Astrocyte (in vitro differentiated cells and primary cell): Measurements from ENCODE around the gene TMEM41B. TPM values are rescaled to one million over a fixed set of nuclear protein-coding genes. Genes with fewer than 3 reads are reported as not detected.
A peak's percentile ranks its signal among the peaks of the same experiment; 100 is the strongest.

Experiments used
- DNase-seq: peaks from one replicate; pipeline ENCODE4 v3.0.0-alpha.2; 2010; ENCODE audit warnings: low read depth
- FAIRE-seq: peaks from 2 replicates; lab custom pipeline; 2011; peaks lifted over from hg19 to GRCh38; lab: Jason Lieb, UNC
- H2AFZ ChIP-seq: 2 replicates; pipeline ENCODE4 v1.6.0; 2012; ENCODE audit warnings: low read depth, low read length, inconsistent platforms
- H3K27ac ChIP-seq: 2 replicates; pipeline ENCODE4 v1.5.1; 2011; ENCODE audit warnings: low read depth, low read length, inconsistent platforms
- H3K27me3 ChIP-seq: 2 replicates; pipeline ENCODE4 v1.6.0; 2011; ENCODE audit warnings: low read length, inconsistent platforms; ENCODE audit not compliant: insufficient read depth
- H3K36me3 ChIP-seq: 2 replicates; pipeline ENCODE4 v1.5.1; 2011; ENCODE audit warnings: low read length, inconsistent platforms; ENCODE audit not compliant: insufficient read depth
- H3K4me1 ChIP-seq: 2 replicates; pipeline ENCODE4 v1.5.1; 2011; ENCODE audit warnings: low read length, inconsistent platforms; ENCODE audit not compliant: insufficient read depth
- H3K4me2 ChIP-seq: 2 replicates; pipeline ENCODE4 v1.6.0; 2012; ENCODE audit warnings: low read length, inconsistent platforms
- H3K4me3 ChIP-seq: 2 replicates; pipeline ENCODE4 v1.5.1; 2011; ENCODE audit warnings: low read depth, mild to moderate bottlenecking, low read length, inconsistent platforms; ENCODE audit not compliant: insufficient read depth
- H3K79me2 ChIP-seq: 2 replicates; pipeline ENCODE4 v1.6.0; 2012; ENCODE audit warnings: mild to moderate bottlenecking, low read length, inconsistent platforms; ENCODE audit not compliant: insufficient read depth
- H3K9ac ChIP-seq: 2 replicates; pipeline ENCODE4 v1.6.0; 2012; ENCODE audit warnings: mild to moderate bottlenecking, low read length, inconsistent platforms
- H3K9me3 ChIP-seq: 2 replicates; pipeline ENCODE4 v1.5.1; 2012; ENCODE audit warnings: low read depth, mild to moderate bottlenecking, low read length, inconsistent platforms; ENCODE audit not compliant: insufficient read depth
- H4K20me1 ChIP-seq: 2 replicates; pipeline ENCODE4 v1.6.0; 2012; ENCODE audit warnings: low read length, inconsistent platforms; ENCODE audit not compliant: insufficient read depth
- H3K27ac Mint-ChIP-seq: one replicate; pipeline ENCODE4 v1.8.0; 2021; ENCODE audit warnings: mild to moderate bottlenecking, mixed read lengths; ENCODE audit not compliant: unreplicated experiment
- H3K27me3 Mint-ChIP-seq: one replicate; pipeline ENCODE4 v1.8.0; 2021; ENCODE audit warnings: low read depth, mixed read lengths; ENCODE audit not compliant: unreplicated experiment
- H3K36me3 Mint-ChIP-seq: one replicate; pipeline ENCODE4 v1.8.0; 2021; ENCODE audit warnings: low read depth, mixed read lengths; ENCODE audit not compliant: unreplicated experiment
- H3K4me1 Mint-ChIP-seq: one replicate; pipeline ENCODE4 v1.8.0; 2021; ENCODE audit warnings: low read depth, mixed read lengths; ENCODE audit not compliant: unreplicated experiment
- H3K4me3 Mint-ChIP-seq: one replicate; pipeline ENCODE4 v1.8.0; 2021; ENCODE audit warnings: mild to moderate bottlenecking, moderate library complexity, mixed read lengths; ENCODE audit not compliant: unreplicated experiment
- H3K9me3 Mint-ChIP-seq: one replicate; pipeline ENCODE4 v1.8.0; 2021; ENCODE audit warnings: mild to moderate bottlenecking, mixed read lengths; ENCODE audit not compliant: unreplicated experiment
- EZH2 ChIP-seq: IDR thresholded peaks from 2 replicates; pipeline ENCODE4 v1.6.1; 2012; ENCODE audit warnings: mild to moderate bottlenecking, low read length, inconsistent platforms; ENCODE audit not compliant: insufficient read depth
- total RNA-seq: library from RNA; stranded (reverse); gene quantifications from 2 replicates; pipeline ENCODE4 v1.2.1, GENCODE V29; 2021
- TF ChIP-seq, protein P1 (sequence below): IDR thresholded peaks from 2 replicates; pipeline ENCODE4 v1.5.1; 2011; ENCODE audit warnings: low read depth, mild to moderate bottlenecking, inconsistent platforms, low read length, moderate library complexity; ENCODE audit not compliant: insufficient read depth

TMEM41B gene
- total RNA-seq, 1 donor from 2014 or later = 43.8 TPM

DNA sequence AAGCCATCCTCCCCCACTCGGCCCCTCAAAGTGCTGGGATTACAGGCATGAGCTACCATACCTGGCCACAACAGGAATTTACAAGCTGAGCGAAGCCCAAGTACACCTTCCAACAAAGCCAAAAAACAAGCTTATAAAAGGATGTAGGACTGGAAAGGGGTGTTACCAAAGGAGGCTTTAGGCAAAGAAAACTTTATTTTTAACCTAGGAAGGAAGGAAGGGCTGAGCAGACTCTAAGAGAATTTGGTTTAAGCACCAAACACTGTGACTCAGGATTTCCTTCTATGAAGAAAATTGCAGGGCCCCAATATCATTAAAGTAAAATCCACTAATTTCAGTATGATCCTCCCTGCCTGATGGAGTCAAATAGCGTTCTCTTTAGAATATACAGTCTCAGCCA, 61.3 kb downstream of the TMEM41B start:
- Histone ChIP-seq H3K36me3 (no peaks in the 10 kb centered on the region), H3K4me3 (no peak overlapping the region), H3K27ac (no peak overlapping the region), H3K9me3 (no peaks in the 10 kb centered on the region), H3K4me1 (peaks cover 12% of the 10 kb centered on the region), H3K27me3 (no peaks in the 10 kb centered on the region), H2AFZ (no peak overlapping the region), H3K9ac (no peak overlapping the region), H4K20me1 (peaks cover 84% of the 10 kb centered on the region), H3K4me2 (no peak overlapping the region), H3K79me2 (peaks cover 97% of the 10 kb centered on the region)
- DNase-seq (no peak), FAIRE-seq (no peak)
- no peaks in the 10 kb centered on the region for H3K9me3 Mint-ChIP-seq
- no peak overlapping the region for H3K4me3 Mint-ChIP-seq
- H3K36me3 Mint-ChIP-seq = peaks cover 2% of the 10 kb centered on the region
- no peak for TF ChIP-seq EZH2
- TF ChIP-seq, protein P1, sequence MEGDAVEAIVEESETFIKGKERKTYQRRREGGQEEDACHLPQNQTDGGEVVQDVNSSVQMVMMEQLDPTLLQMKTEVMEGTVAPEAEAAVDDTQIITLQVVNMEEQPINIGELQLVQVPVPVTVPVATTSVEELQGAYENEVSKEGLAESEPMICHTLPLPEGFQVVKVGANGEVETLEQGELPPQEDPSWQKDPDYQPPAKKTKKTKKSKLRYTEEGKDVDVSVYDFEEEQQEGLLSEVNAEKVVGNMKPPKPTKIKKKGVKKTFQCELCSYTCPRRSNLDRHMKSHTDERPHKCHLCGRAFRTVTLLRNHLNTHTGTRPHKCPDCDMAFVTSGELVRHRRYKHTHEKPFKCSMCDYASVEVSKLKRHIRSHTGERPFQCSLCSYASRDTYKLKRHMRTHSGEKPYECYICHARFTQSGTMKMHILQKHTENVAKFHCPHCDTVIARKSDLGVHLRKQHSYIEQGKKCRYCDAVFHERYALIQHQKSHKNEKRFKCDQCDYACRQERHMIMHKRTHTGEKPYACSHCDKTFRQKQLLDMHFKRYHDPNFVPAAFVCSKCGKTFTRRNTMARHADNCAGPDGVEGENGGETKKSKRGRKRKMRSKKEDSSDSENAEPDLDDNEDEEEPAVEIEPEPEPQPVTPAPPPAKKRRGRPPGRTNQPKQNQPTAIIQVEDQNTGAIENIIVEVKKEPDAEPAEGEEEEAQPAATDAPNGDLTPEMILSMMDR = no peak
- peaks cover 11% of the 10 kb centered on the region for H3K4me1 Mint-ChIP-seq
- no peak overlapping the region for H3K27ac Mint-ChIP-seq
- H3K27me3 Mint-ChIP-seq = no peaks in the 10 kb centered on the region

DNA sequence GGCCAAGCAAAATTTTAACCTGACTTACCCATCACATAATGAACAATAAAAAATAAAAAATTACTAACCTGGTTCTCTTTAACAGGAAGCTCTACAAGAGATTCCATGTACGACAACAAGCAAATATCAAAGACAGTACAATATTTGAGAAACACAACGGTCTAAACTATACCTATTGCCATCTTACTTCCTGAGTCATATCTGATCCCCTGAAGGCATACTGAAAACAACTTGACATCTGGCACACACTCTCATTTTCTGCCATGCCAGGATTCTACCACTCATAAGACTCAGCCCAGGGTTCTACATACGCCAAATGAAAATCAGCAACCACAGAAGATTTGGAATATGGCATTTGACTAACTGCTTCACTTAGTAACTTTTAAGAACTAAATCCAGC, 63.1 kb downstream of the TMEM41B start:
- no peak for DNase-seq
- no peak overlapping the region for H3K27ac ChIP-seq
- H3K9ac ChIP-seq = no peak overlapping the region
- no peaks in the 10 kb centered on the region for H3K36me3 ChIP-seq
- no peak for FAIRE-seq
- H3K4me3 ChIP-seq = no peak overlapping the region
- Mint-ChIP-seq H3K9me3 (no peaks in the 10 kb centered on the region), H3K27ac (no peak overlapping the region), H3K27me3 (no peaks in the 10 kb centered on the region), H3K4me3 (no peak overlapping the region), H3K4me1 (peaks cover 11% of the 10 kb centered on the region), H3K36me3 (peaks cover 2% of the 10 kb centered on the region)
- no peak overlapping the region for H3K4me2 ChIP-seq
- no peaks in the 10 kb centered on the region for H3K27me3 ChIP-seq
- peaks cover 92% of the 10 kb centered on the region for H4K20me1 ChIP-seq
- no peaks in the 10 kb centered on the region for H3K9me3 ChIP-seq
- no peak overlapping the region for H2AFZ ChIP-seq
- H3K79me2 ChIP-seq = peaks cover 96% of the 10 kb centered on the region
- peaks cover 12% of the 10 kb centered on the region for H3K4me1 ChIP-seq
- no peak for TF ChIP-seq EZH2
- TF ChIP-seq, protein P1 = no peak

DNA sequence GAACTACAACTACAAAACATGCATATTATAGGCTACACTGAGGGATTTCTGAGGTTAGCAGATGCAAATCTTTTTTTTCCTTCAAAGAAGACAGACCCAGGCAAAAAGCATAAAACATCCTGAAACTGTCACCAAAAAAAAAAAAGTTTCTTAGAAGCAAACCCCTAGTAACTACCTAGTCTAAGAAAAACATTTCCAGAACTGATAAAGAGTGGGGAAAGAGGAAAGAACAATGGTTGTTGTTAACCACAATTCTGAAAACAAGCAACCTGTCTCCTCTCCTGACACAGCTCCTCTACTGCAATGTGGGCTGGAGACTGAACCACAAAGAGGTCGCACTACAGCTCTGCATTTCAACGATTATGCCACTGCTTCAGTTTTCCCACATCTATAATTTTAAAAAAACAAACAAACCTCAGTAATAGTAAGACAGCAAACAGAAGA, 64.2 kb downstream of the TMEM41B start:
- Histone ChIP-seq H3K9ac (no peak overlapping the region), H3K9me3 (no peaks in the 10 kb centered on the region), H3K36me3 (no peaks in the 10 kb centered on the region), H3K27me3 (no peaks in the 10 kb centered on the region), H3K79me2 (peaks cover 96% of the 10 kb centered on the region), H3K4me3 (no peak overlapping the region), H3K4me1 (peaks cover 12% of the 10 kb centered on the region), H2AFZ (no peak overlapping the region), H4K20me1 (peaks cover 89% of the 10 kb centered on the region), H3K4me2 (peak overlapping the region; percentile 2), H3K27ac (no peak overlapping the region)
- Mint-ChIP-seq H3K27ac (no peak overlapping the region), H3K36me3 (peaks cover 2% of the 10 kb centered on the region), H3K4me1 (peaks cover 11% of the 10 kb centered on the region), H3K9me3 (no peaks in the 10 kb centered on the region), H3K27me3 (no peaks in the 10 kb centered on the region), H3K4me3 (no peak overlapping the region)
- DNase-seq (peak; percentile 66), FAIRE-seq (no peak)
- no peak for TF ChIP-seq EZH2
- TF ChIP-seq, protein P1 = no peak
